Measurements from ENCODE around the gene ASPN.

- TF ChIP-seq RFX5 (IDR thresholded peaks at IDR 0.05; ENCODE audit: low read depth, low read length) = no peak
- TF ChIP-seq CTCF (IDR thresholded peaks at IDR 0.05 in 2 of 3, conservative IDR thresholded peaks at IDR 0.05 in 1 of 3; ENCODE audit: control insufficient read depth in 2 of 3, extremely low read depth in 1 of 3, insufficient read depth in 1 of 3, low read depth in 3 of 3, low read length in 3 of 3) = no peak
- TF ChIP-seq, protein P1, sequence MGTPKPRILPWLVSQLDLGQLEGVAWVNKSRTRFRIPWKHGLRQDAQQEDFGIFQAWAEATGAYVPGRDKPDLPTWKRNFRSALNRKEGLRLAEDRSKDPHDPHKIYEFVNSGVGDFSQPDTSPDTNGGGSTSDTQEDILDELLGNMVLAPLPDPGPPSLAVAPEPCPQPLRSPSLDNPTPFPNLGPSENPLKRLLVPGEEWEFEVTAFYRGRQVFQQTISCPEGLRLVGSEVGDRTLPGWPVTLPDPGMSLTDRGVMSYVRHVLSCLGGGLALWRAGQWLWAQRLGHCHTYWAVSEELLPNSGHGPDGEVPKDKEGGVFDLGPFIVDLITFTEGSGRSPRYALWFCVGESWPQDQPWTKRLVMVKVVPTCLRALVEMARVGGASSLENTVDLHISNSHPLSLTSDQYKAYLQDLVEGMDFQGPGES (IDR thresholded peaks at IDR 0.05) = no peak
- TF ChIP-seq CHD2 (IDR thresholded peaks at IDR 0.05; ENCODE audit: borderline replicate concordance, low read depth, low read length) = no peak
- TF ChIP-seq MXI1 (IDR thresholded peaks at IDR 0.05; ENCODE audit: low read depth, low read length) = no peak
- no peak for TF ChIP-seq JUND (IDR thresholded peaks at IDR 0.05; ENCODE audit: low read depth, low read length)
- no peak for TF ChIP-seq GABPA (IDR thresholded peaks at IDR 0.05; ENCODE audit: low read depth)
- no peak for TF ChIP-seq CBX5 (IDR thresholded peaks at IDR 0.05; ENCODE audit: low read depth)
- no peak for TF ChIP-seq KDM1A (IDR thresholded peaks at IDR 0.05; ENCODE audit: borderline replicate concordance)
- no peak for TF ChIP-seq CHD1 (IDR thresholded peaks at IDR 0.05; ENCODE audit: low read depth, low read length)
Observed at GRCh38 chr9:92426501-92427145, 55.7 kb downstream of the ASPN start.

Data from GM12878 (cell line).